T follicular helper cell (primary cell): ENCODE data around the gene CTBP1.

ENCODE experiments used
- DNase-seq: peaks from one replicate; pipeline ENCODE4 v3.0.0-alpha.2; 2020; ENCODE audit warnings: low read depth

CTBP1 gene

DNA sequence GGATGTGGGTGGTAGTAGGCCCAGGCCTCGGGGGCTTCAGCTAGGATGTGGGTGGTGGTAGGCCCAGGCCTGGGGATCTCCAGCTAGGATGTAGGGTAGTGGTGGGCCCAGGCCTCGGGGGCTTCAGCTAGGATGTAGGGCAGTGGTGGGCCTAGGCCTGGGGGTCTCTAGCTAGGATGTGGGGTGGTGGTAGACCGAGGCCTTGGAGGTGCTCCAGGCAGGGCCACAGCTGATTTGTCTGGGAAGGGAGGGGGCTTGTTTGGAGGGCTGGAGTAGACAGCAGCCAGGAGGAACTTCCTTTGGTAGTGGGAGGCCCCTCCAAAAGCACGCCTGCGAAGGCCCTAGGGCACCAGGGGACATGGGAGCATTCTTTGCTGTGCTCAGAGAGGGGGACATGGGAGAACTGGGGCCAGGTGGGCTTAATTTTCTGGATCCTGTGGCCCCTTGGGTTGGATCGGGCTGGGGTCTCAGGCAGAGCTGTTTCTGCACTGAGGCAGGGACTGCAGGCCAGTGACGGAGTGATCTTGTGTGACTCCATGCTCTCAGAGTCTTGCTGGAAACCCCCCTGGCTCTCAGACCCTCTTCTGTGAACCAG lies 73.2 kb downstream of the CTBP1 start:
- no peak for DNase-seq

DNA sequence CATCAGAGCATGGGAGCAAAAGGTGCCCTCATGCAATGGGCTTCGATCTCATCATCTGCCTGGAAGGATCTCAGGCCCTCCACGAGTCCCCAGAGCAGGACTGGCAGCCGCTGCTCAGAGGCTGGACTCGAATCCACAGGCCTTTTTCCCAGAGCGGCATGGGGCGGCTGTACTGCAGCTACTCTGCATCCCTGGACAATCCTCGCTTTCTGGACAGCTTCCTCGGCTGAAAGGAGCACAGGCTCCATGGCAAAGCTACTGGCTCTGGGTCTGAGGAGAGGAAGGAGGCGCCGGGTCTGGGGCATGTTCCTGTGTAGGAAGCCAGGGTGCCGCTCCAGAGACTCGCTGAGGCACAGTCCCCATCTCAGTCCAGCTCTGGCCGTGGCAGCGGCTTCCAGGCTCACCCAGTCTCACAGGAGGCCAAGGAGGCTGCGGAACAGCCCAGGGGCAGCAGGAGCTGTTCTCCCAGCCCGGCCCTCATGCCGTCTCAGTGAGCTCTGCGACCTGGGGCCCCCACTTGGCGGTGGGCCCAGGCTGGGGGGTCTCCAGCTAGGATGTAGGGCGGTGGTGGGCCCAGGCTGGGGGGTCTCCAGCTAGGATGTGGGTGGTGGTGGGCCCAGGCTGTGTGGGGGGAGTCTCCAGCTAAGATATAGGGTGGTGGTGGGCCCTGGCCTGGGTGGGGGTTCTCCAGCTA lies 73.8 kb downstream of the CTBP1 start:
- DNase-seq, result no peak

DNA sequence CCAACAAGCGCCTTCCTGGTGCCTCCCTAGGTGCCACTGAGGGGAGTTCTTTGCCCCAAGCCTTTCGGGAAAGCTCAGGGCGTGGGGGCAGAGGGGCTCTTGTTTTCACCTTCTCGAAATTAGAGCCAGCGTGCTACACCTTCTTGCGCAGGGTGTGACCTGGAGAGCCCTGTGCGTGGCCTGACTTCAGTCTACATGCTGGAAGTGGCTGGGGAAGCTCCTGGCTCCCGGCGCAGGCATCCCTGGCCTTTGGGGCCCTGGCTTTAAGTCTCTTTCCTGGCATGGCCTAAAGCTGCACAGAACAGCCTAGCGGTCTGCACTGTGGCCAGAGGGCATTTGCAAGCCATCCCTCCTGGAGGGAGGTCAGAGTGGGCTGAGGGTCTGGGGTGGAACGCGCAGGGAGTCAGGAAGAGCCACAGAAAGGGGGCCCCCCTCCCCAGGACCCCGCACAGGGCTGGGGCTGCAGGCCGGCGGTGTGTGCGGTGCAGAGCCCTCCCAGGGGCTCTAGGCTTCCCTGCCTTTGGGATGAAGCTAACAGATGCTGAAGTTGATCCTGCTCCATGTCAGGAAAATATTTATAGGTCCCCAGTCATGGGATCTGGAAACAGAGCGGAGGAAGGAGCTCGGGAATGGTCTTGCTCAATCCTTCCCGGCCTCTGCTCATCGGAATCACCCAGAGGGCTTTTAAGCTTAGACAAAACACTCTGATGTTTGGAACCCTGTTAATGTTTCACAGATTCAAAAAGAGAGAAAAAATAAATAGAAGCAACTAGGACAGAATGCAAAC lies 75.8 kb downstream of the CTBP1 start:
- no peak for DNase-seq

GRCh38 chr4:1172228-1172851 lies 76.6 kb downstream of the CTBP1 start, which contains the start of gene SPON2:
Gene SPON2, minus strand, starts transcription at chr4:1172583.
- DNase-seq, result no peak

DNA sequence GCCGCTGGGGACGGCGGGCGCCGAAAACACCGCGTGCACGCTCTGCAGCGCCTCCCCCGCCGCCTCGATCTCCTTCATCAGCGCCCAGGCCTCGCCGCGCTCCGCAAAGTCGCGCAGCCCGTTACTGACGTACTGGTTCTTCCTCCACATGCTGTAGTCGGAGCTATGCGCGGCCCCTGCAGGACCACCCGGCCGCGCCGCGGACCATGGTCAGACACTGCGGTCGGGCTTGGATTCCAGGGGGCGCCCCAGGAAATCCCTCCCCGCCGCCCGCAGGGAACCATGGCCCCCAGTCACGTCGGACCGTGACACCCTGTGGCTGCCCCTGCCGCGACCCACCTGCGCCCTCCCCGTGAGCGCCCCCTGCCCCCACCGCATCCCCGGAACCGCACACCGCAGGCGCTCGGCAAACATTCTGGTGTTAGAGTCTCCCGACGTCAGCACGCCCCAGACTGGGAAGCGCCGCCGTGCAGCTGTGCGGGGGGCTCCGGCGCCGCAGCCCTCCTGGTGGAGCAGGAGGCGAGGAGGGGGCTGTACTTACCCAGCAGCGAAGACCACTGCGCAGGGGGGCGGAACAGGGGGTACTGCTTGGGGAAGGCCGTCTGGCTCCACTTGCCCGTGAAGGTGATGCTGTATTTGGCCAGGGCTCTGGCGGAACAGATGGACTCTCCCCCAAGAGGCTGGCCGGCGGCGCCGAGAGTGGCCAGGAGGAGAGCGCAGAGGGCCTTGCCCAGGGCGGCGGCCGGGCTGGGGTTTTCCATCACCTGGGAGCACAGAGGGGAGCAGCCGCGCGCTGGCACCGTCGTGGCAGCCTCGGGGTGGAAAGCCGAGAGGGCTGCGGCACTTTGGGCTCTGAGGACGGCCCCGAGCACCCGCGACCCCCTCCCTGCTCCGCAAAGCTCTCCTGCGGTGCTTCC lies 77.4 kb downstream of the CTBP1 start:
- peak; percentile 30 for DNase-seq

DNA sequence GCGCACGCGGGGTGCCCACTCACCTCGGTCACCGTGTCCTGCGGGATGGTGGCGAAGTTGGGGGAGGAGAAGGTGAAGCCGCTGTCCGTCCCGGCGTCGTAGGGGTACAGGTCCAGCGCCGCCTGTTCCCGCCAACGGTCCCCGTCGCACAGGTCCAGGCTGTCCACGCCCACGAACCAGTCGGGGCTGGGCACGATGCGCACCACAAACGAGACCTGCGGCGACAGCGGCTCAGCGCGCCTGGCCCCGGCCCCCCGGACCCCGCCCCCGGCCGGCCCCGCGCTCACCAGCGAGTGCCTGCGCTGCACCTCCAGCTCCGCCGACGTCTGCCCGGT lies 78.0 kb downstream of the CTBP1 start:
- DNase-seq, result no peak

DNA sequence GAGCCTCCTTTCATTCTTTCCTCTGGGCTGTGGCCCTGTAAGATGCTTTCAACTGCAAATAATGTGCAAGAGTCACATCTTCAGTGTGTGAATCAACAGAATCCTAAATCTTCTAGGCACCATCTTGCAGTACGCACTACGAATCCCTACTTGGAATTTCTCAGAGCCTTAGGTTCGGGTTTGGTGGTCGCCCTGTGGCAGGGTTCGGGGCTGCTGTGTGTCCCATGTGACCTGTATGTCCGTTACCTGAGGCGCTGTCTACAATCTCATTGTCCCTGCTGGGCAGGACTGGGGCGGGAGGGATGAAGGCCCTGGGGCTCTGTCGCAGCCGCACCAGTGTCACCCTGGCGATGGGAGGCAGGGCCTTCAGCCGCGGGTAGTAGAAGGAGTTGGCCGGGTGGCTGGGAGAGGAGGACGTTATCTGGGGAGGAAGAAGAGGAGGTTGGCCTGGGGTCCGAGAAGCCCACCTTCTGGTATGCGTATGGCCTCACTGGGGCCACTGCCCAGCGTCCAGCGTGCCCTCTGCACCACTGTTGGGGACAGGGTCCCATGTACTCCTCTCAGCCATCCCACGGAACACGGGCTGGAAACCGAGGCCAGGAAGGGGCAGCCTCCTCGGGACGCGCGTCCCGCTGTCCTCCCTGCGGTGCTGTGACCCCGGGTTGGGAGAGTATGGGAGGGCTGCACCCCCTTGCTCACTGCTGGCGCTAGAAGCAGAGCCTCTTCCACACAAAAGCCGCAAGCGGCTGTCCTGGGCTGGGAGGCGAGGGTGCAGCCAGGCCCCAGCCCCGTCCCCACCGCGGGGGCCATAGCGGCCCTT lies 78.6 kb downstream of the CTBP1 start:
- no peak for DNase-seq

DNA sequence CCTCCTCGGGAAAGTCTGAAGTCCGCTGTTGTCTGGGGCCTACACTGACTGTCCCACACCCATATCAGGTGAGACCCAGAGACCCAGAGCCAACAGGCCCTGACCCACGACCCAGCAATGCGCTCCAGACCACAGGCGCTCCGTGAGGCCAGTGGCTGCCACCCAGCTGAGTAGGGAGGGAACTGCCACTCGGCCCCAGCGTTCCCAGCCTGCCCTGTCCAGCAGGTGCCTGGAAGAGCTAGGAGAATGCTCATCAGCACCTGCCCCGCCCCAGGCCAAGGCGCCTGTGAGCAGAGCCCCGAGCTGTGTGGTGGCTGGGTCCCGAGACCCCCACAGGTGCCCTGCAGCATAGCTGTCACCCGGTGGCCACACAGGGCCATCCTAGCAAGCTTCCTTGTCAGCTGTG lies 79.2 kb downstream of the CTBP1 start:
- DNase-seq, result no peak

DNA sequence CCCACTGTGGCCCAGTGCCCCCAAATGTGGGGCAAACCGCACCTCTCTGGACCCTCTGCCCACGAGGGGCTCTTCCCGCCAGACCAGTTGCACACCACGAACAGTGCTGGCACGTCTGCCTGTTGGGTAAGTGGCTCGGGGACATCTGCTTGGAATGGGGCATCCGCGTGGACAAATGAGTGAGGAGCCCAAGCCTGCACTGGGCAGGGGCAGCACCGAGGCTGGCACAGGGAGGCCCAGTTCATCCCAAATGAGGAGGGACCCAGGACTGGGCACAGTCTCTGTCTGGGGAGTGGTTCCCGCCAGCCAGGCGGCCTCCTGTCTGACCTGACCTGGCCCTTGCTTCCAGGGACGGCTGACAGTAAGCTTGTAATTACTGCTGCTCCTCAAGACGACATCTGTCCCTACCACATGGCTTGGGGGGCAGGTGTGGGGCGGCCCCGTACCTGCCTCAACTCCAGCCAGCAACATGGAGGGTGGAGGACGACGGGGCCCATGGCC lies 79.7 kb downstream of the CTBP1 start:
- DNase-seq, result no peak

DNA sequence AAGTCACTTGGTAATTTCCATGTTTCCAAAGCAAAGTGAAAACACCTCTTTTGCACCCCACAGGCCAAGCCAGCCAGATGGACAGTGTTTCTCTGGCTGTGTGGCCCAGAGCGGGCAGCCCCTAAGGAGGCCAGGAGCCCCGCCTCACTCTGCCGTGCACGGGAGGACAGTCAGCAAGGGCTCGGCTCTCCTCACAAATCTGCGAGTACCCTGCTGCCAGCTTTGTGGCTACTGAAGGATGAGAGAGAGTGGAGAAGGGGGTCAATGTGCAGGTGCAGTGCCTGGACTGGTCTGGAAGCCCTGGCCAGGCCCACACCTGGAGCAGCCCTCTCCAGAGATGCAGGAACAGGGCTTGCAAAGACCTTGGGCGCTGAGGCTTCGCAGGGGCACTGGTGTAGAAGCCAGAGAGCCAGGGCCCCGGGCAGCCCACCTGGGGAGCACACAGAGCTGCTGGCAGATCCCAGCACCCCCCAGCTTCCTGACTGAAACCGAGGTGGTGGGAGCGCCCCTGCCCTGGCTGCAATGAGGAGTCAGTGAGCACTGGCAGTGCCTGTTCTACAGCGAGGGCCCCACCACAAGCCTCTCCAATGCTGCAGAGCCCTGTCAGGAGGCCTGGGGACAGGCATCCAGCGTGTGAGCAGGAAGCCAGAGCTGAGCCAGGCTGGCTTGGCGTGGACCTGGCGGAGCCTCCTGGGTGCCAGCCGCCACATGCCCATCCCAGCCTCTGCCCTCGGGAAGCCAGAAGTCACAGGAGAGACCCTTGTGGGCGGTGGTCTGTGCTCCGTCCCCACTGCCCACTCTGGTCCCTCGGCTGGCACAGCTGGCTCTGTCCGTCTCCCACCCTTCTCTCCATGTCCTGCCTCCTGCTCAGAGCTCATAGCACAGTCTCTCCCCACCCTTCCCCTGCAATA lies 80.5 kb downstream of the CTBP1 start:
- DNase-seq, result no peak

- DNase-seq, result peak; percentile 78
These were observed 81.5 kb downstream of the CTBP1 start for GRCh38 chr4:1167244-1167949.

GRCh38 chr4:1166509-1167243 lies 82.3 kb downstream of the CTBP1 start:
- DNase-seq, result no peak

- DNase-seq, result no peak
These were observed 83.9 kb downstream of the CTBP1 start for GRCh38 chr4:1164956-1165545.

DNA sequence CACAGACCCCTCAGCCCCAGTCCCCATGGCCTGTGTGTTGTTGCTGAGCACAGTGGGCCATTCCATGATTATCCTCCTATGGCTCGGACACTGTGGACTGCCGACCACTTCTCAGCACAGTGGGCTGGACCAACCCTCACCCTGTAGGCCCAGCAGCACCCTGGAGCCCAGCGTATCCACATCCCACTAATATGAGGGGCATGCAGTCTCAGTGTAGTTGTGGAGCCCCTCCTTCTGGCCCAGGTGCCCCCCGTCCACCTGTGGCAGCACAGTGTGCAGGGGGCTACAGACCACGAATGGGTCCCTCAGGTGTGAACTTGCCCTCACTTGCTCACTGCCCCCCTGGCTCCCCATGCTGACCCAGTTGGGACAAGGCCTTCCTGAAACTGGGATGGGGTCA lies 84.5 kb downstream of the CTBP1 start:
- DNase-seq, result no peak

GRCh38 chr4:1164040-1164439 lies 84.9 kb downstream of the CTBP1 start:
- no peak for DNase-seq
